Activated T-cell treated with anti-CD3 and anti-CD28 coated beads for 48 hours (primary cell): ENCODE measurements around the gene RAB44.

Source experiments
- DNase-seq: peaks from one replicate; pipeline ENCODE4 v3.0.0-alpha.2; 2020; ENCODE audit warnings: low read depth

Gene RAB44

GRCh38 chr6:36733300-36733699 is 35.7 kb downstream of the RAB44 start:
- no peak for DNase-seq

DNA sequence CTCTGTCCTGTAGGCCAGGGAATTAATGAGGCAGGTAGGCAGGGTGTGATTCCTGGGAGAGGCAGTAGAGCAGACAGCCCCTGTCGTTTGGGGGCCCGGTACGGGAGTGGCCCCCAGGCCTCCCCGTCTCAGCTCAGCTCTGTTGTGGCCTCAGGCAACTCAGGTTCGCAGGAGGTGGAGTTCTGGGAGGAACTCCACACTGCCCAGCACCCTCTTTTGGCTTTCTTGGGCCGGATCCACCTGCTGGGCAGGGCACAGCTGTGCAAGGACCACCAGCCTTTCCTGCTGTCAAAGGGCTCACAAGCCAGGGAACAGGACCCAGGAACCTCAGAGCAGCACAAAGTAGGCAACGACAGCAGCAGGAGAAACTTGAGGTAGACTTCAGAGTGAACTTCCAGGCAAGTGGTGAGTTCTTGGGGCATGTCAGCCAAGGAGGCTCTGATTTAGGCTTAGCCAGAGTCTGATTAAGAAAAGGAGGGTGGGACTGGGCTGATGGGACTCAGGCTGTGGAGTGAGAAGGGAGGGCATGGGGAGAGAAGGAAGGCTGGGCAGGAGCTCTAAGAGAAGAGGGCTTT is 36.9 kb downstream of the RAB44 start:
- no peak for DNase-seq

DNA sequence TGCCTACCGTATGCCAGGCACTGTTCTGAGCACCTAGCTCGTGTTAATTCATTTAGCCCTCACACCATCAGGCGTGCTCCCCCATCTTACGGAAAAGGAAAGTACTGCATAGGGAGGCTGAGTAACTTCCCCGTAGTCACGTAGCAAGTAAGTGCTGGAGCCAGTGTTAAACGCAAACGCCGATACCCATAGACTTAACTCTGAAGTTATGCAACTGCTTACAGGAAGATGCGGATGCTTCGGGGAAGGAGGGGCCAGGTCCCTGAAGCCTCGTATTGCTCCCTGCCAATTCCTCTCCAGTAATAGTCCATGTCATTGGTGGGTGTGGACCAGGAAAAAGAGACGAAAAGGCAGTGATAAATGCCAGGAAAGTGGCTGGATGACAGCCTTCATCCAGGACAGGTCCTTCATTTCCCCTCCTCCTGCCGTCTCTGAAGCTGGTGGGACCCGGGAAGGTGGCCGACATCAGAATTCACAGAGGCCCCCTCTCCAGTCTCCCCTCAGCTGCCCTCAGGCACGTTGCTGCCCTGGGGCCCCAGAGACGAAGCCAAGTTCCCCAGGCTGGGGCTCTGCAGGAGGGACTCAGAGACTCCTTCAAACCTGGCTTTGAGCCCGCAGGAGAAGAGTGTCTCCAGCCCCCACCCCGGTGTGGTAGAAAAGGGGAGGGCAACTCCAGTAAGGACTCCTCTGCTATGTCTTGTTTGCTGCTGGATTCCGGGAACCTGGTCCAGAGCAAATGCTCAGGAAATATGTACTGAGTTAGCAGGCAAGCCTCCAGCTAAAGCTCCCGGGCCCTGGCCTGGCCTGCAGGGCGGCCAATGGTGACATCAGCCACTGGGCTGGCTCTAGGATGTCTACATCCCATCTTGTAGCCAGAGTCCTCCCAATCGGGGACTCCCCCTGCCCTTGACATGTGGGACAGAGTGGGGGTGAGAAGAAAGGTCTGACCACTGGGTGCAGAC is 37.8 kb downstream of the RAB44 start:
- no peak for DNase-seq

GRCh38 chr6:36737043-36737785 is 39.6 kb downstream of the RAB44 start:
- no peak for DNase-seq

GRCh38 chr6:36738108-36738507 is 40.5 kb downstream of the RAB44 start:
- no peak for DNase-seq

- no peak for DNase-seq
These were observed 42.6 kb downstream of the RAB44 start for GRCh38 chr6:36739947-36740817.

DNA sequence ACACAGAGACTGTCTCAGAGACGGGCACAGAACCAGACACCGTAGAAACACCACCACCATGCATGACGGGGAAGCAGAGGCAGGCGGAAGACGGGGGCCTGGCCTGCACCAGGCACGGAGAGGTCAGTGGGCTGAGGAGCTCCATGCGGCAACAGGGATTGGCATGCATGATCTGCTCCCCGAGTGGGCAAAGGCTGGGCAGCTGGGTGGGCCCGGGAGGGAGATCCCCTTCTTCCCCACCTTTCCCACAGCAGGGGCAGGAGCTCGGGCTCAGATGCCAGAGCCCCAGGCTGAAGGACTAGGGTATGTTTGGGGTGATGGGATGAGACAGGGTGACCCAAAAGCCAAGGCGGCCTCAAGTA is 43.2 kb downstream of the RAB44 start:
- DNase-seq = no peak

- no peak for DNase-seq
These were observed 44.5 kb downstream of the RAB44 start for GRCh38 chr6:36742146-36742545.

GRCh38 chr6:36743032-36743431 is 45.4 kb downstream of the RAB44 start:
- DNase-seq = no peak

DNA sequence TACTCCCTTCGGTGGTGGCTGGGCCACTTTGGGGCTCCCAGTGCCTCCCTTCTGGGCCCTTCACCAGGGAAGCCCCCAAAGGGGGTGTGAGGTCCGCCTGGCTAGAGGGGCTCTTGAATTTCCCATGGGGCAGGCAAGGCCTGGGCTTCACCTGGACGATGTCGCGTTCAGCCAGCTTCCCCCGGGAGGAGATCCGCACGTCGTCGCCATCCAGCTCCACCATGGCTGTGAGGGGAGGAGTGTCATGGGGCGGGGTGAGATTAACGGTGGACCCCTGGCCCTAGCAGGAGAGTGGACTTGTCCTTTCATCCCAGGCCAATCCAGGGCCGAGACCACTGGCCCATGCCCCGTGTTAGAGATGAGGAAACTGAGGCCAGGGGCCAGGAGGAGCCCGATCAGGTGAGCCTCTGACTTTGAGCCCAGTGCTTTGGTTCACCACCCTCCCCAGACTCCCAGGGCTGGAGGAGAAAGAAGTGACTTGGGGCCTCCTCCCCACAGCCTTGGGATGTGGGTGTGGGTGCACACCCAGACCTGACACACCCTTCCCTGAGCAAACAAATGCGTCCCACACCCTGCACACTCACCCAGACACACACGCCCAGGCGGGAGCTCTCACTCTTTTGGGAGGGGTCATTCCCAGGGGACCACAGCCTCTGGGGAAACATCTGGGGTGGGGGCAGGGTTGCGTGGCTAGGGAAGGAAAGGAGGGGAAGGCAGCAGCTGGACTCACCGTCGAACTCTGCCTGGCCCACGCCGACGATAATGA is 46.1 kb downstream of the RAB44 start:
- no peak for DNase-seq

DNA sequence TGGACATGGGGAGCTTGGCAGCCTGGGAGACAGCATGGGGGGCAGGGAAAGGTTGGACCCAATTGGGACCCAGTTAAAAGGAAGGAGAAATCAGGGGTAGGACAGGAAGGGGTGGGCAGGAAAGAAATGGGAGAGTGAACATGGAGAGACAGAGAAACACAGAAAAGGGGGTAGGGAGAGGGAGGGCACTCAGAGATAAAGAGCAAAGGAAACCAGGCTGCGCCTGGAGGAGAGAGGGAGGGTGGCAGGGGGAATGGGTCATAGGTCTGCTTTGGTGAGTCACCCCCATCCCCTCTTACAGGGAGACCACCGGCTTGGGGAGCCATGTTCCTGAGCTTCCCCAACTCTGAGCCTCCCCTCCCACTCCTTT is 46.7 kb downstream of the RAB44 start:
- no peak for DNase-seq

- DNase-seq = no peak
These were observed 47.7 kb downstream of the RAB44 start for GRCh38 chr6:36745283-36745682.

DNA sequence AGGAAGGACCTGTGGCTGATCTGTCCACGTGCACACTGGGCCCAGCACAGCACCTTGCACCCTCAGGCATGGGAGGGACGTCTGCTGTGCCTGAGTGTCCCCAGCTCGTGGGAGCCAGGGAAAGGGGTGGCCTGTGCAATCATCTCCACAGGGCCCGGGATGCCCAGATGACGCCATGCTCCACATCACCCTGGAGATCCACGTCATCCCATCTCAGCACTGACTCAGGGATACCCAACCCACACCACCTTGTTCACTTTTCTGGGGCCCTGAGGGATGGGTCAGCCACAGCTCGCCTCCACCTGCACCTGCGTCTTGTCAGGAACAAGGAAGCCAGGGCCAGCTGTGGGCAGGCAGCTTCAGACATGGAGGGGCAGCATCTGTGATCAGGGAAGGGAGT is 48.2 kb downstream of the RAB44 start:
- DNase-seq = no peak

DNA sequence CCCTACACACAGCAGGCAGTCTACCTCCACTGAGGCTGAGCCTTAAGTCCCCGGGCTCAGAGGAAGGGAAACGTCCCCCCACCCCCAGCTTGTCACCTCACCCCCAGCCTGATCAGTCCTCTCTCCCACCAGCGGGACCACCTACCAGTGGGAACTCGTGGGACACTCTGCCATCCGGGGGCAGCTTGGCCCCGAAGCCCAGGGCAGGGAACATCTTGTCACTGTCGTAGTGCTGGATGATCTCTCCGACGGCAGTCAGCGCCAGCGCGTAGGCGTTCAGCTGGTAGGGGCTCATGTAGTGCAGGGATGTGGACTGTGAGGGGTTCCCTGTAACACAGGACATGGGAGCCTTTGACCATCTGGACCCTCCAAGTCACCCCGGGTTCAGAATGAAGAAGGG is 48.6 kb downstream of the RAB44 start:
- no peak for DNase-seq

GRCh38 chr6:36749829-36750489 is 52.3 kb downstream of the RAB44 start:
- DNase-seq = no peak

- DNase-seq = no peak
These were observed 53.5 kb downstream of the RAB44 start for GRCh38 chr6:36751091-36751490.

DNA sequence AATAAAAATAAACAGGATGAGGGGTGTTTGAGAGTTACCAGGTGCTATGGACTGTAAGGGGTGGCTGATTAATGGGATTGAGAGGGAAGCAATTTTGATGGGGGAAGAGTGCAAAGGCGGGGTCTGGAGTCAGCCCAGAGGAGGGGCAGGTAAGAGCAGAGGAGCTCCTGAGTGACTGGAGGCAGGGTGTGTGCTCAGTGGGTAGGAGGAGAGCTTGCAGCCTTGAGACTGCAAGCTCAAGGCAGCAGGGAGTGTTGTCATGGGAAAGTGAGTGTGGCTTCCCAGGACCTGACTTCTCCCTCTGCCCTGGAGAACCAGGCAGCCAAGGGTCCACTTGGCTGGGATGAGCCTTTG is 54.2 kb downstream of the RAB44 start:
- no peak for DNase-seq

GRCh38 chr6:36752187-36752885 is 54.7 kb downstream of the RAB44 start:
- DNase-seq = no peak

DNA sequence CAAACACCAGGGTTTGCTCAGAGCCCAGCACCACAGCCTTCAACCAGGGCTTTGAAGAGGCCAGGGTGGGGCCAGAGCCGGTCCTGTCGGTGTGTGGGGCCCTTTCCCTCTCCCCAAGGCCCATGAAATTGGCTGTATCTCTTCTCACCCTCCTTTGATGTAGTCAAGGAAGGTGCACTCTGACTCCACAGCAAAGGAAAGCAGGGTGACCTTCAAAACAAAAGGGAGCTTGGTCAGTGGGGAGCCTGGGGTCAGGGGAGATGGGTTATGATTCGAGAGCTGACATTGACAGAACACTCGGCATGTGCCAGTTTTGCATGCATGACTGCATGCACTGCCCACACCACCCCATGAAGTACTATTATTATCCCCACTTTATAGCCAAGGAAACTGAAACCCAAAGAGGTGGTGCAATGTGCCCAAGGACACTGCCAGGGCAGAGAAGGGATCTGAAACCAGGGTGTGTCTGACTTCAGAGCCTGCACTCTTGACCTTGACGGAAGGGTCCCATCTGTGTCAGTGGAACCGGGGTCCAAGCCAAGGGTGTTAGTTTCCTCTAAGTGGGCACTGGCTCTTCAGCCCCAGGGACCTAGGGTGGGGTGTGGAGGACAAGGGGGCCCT is 55.4 kb downstream of the RAB44 start:
- no peak for DNase-seq
